LoVo (cell line): ENCODE results near the gene ARMC9.

Experiments used
- DNase-seq: peaks from one replicate; pipeline ENCODE4 v3.0.0-alpha.2; 2016; ENCODE audit warnings: low spot score

The ARMC9 gene

GRCh38 chr2:231308631-231309428 is 110.4 kb downstream of the ARMC9 start:
- no peak for DNase-seq

- no peak for DNase-seq
Measured at GRCh38 chr2:231312066-231312465, 113.6 kb downstream of the ARMC9 start.

- DNase-seq, result no peak
Measured at GRCh38 chr2:231315896-231316295, 117.5 kb downstream of the ARMC9 start.

- DNase-seq, result no peak
Measured at GRCh38 chr2:231317579-231317978, 119.1 kb downstream of the ARMC9 start.

- no peak for DNase-seq
Measured at GRCh38 chr2:231318436-231318835, 120.0 kb downstream of the ARMC9 start.

DNA sequence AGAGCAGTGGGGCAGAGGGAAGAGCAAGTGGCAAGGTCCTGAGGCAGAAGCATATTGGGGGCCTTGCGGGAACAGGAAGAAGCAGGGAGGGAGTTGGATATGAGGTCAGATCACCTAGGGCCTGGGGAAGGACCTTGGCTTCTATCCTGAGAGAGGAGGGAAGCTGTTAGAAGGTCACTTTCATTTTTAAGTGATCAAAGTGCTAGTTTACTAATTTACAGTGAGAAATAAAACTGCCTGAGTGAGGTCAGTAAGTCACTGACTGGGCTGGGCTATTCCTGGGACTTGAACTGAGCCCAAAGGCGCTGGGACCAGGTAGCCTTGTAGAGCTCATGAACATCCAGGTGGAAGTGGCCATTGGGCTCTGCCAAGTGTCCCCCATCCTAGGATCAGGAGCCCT is 120.5 kb downstream of the ARMC9 start:
- DNase-seq, result no peak

DNA sequence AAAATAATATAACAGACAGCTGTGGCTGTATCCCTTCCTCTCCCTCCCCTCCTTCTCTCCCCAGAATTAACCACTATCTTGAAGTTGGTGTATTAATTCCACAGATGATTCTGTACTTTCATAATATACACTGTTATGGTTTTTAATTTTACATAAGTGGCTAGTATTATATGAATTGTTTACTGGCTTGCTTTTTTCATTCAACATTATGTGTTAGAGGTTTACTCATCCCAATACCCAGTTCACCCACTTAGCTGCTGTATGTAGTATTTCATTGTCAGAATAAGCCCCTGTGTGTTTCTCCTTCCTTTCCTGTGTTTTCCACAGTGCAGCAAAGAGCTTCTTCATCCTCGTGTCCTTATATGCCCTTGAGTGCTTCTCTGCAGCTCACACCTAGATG is 121.4 kb downstream of the ARMC9 start:
- DNase-seq, result no peak

DNA sequence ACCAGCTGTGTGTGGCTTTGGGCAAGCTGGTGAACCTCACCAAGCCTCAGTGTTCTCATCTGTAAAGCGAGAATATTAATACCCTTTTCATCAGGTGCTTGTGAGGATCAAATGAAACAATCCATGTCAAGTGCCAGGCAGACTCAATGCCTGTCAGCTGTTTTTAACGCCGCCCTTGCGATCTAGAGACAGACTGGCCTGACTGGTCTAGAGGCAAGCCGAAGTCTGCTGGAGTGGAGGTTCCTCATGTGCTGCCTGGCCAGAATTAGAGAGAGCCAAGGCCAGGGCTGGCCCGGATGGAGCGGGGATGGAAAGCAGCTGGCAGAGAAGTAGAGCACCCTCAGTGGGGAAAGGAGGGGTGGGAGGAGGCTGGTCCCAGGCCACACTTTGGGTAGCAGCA is 122.6 kb downstream of the ARMC9 start:
- DNase-seq, result no peak

- DNase-seq, result no peak
Measured at GRCh38 chr2:231321556-231322334, 123.3 kb downstream of the ARMC9 start.

GRCh38 chr2:231323316-231323715 is 124.9 kb downstream of the ARMC9 start:
- no peak for DNase-seq

DNA sequence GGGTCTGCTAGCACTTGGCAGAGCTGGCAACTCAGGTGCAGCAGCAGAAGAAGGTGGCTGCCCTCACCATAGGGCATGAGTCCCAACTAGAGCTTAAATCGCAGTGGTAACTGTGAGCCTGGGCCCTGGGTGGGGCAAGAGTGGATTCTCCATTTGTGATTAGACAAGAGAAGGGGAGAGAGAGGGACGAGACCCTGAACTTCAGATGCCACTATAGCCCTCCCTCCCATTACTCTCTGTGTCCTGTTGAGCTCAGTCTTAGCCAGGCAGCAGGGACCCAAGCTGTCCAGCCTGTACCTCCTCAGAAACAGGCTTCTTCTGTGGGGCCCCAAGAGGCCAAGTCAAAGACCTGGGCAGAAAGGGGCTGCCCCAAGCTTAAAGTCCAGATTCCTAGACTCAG is 127.4 kb downstream of the ARMC9 start:
- DNase-seq, result no peak

- DNase-seq, result no peak
Measured at GRCh38 chr2:231326404-231326803, 128.0 kb downstream of the ARMC9 start.

DNA sequence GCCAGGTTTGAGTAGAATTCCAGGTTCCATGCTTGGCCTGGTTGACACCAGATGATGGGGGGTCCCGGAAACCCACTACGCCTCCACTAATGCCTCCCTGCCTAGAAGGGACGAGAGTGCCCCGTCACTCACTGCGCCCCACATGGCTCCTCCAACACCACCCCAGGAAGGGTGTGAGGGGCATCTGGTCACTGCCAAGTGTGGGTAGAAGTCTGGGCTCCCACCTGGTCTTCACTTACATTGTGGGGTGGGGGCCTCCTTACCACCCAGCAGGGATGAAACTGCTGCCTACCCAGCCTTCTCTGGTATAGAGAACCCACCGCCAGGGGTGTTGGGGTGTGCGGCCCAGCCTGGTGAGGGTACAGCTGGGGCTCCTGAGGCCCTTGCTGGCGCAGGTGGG is 131.9 kb downstream of the ARMC9 start:
- no peak for DNase-seq

GRCh38 chr2:231331533-231331932 is 133.1 kb downstream of the ARMC9 start:
- DNase-seq, result no peak

- no peak for DNase-seq
Measured at GRCh38 chr2:231332388-231332787, 134.0 kb downstream of the ARMC9 start.

DNA sequence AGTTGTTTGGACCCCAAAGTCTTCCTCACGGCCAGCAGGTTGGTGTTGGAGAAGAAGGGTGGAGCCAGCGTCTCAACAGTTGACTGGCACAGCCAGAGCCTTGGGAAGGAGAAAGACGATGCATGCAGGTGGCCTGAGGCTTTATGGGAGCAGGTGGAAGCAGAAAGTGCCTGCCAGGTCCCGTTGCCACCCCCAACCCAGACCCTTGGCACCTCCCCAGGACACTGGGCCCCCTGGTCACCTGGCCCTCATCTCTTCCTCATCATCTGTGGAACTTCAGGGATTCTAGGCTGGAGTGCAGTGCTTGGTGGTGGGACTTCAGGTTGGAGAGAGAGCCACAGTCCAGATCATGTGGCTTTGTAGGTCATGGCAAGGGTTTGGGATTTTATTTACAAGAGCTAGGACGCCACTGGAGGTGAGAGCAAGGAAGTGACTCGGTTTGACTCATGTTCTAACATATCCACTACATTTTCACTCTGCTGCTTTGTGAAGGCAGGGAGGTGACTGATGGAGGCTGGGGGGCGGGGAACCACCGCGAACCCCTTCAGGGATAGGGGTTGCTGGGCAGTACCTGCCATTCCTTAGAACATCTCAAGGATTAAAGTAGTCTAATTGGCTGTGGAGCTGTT is 134.6 kb downstream of the ARMC9 start:
- DNase-seq, result no peak

DNA sequence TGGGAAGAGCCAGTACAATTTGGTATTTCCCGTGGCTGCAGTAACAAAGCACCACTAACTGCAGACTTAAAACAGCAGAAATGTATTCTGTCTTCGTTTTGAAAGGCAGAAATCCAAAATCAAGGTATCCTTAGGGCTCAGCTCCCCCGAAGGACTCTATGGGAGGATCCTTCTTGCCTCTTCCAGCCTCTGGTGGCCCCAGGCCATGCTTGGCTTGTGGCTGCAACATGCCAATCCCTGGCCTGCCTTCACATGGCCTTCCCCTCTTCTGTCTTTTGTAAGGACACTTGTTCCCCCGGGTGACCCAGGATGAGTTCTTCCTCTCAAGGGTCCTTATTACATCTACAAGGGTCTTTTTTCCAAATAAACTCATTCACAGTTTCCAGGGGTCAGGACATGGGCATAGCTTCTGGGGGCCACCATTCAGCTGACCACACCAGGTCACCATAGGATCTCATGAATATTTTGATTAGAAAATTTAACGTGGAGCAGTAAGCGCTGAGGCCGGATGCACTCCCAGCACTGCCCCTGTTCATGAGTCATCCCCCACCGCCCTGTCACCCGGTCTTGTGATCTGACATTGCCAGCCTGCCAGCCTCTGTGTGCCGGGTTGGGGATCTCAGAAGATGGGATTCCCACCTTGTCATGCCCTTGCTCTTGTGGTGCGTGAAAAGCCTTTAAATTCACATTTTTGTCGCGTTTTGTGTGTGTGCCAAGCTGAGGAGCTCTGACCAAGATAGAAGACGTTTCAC is 135.9 kb downstream of the ARMC9 start:
- DNase-seq, result no peak

- no peak for DNase-seq
Measured at GRCh38 chr2:231334981-231335380, 136.6 kb downstream of the ARMC9 start.

- DNase-seq, result no peak
Measured at GRCh38 chr2:231335591-231335990, 137.2 kb downstream of the ARMC9 start.

GRCh38 chr2:231336236-231336635 is 137.8 kb downstream of the ARMC9 start:
- no peak for DNase-seq

DNA sequence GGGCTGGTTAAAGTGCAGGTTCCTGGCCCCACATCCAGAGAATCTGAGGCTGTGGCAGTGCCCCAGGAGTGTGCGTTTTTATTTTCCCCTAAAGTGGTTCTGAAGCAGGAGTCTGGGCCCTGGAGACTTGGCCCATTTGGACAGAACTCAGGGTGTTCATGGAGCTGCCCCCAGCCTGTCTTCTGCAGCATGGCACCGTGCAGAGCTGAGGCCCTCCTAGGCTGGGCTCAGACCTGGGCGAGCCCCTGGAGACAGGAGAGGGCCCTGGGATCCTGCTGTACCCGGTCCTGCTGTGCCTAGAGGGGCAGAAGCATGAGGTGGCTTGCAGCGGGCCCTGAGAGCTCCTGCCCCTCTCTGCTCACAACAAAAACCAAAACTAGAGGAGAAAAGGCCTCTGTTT is 138.3 kb downstream of the ARMC9 start:
- DNase-seq, result no peak
